ENCODE measurements around the gene MCOLN1. TPM values are rescaled to one million over a fixed set of nuclear protein-coding genes. Genes with fewer than 3 reads are reported as not detected.
A peak's percentile ranks its signal among the peaks of the same experiment; 100 is the strongest.

MCOLN1 gene
- total and polyA plus RNA-seq, 9 of the 15 experiments (the other 6 are each of a cell fraction or from before 2014, with no cell fraction given): 0.25 to 15.4 (median 7.1) TPM

DNA sequence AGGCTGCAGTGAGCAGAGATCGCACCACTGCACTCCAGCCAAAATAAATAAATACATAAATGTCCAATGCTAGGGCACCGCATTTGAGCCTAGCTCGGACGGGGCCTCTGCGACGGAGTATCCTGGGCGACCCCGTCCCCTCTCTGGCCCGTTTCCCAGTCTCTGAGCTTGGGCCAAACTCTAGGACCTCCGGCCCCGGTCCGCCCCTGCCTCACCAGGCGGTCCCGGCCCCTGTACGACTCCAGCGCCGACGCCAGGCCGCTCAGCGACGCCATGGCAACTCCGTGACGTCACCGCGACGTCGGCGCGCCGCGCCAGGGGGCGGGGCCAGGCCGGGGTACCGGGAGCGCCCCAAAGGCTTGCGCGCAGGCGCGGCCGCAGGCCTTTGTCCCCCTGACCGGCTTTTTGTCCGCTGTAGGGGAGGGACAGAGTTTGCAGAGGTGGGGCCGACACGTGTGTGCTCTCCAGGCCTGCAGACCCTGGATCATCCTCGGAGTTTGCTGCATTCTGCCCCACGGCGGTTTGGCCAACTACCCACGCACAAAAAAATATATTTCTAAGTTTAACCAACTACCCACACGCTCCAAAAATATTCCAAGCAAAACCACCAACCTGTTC lies 33.6 kb upstream of the MCOLN1 start, which contains the start of gene PEX11G (continued):
- TF ChIP-seq ZBTB26 (CRISPR knock-in tag; IDR thresholded peaks at IDR 0.05): no peak
- TF ChIP-seq MAZ (CRISPR knock-in tag; conservative IDR thresholded peaks at IDR 0.05 in 1 of 2, IDR thresholded peaks at IDR 0.05 in 1 of 2): peak; percentile 60 to 65
- peak; percentile 93 for TF ChIP-seq RBM22 (IDR thresholded peaks at IDR 0.05; ENCODE audit: low read depth, low read length, poor library complexity, severe bottlenecking)
- TF ChIP-seq ATF1 (CRISPR knock-in tag; IDR thresholded peaks at IDR 0.05): peak; percentile 85
- TF ChIP-seq ATF1 (tag; IDR thresholded peaks at IDR 0.05): peak; percentile 99
- no peak for TF ChIP-seq ZNF253 (CRISPR knock-in tag; conservative IDR thresholded peaks at IDR 0.05)
- TF ChIP-seq RBFOX2 (IDR thresholded peaks at IDR 0.05; ENCODE audit: low read depth, low read length): peak; percentile 89
- peak; percentile 27 to 57; a peak in 1 of 4 replicates for TF ChIP-seq SIN3A (IDR thresholded peaks at IDR 0.05; ENCODE audit: borderline replicate concordance in 2 of 2, control insufficient read depth in 1 of 2, low read depth in 2 of 2, low read length in 2 of 2)
- peak; percentile 82 for TF ChIP-seq JUN (IDR thresholded peaks at IDR 0.05; ENCODE audit: borderline replicate concordance, low read depth, low read length)
- no peak for TF ChIP-seq JUN (CRISPR knock-in tag; IDR thresholded peaks at IDR 0.05; ENCODE audit: borderline replicate concordance)
- TF ChIP-seq SMARCA5 (IDR thresholded peaks at IDR 0.05): no peak
- TF ChIP-seq SUPT5H (IDR thresholded peaks at IDR 0.05): peak; percentile 80
- TF ChIP-seq PREB (CRISPR knock-in tag; IDR thresholded peaks at IDR 0.05): no peak
- TF ChIP-seq ZNF76 (CRISPR knock-in tag; IDR thresholded peaks at IDR 0.05; ENCODE audit: borderline replicate concordance): 0 out of 2 replicates have a peak, but pooled peaks have one; percentile 10
- peak; percentile 78 for TF ChIP-seq POLR2A (conservative IDR thresholded peaks at IDR 0.05)
- no peak for TF ChIP-seq ZNF431 (CRISPR knock-in tag; IDR thresholded peaks at IDR 0.05)
- TF ChIP-seq MEIS2 (IDR thresholded peaks at IDR 0.05; ENCODE audit: partially characterized antibody): peak; percentile 56
- TF ChIP-seq EP400 (IDR thresholded peaks at IDR 0.05): 0 out of 2 replicates have a peak, but pooled peaks have one; percentile 9
- no peak for TF ChIP-seq KLF1 (tag; IDR thresholded peaks at IDR 0.05)
- peak; percentile 73; the same call in 1 of the 2 replicates for TF ChIP-seq TARDBP (IDR thresholded peaks at IDR 0.05)
- no peak for TF ChIP-seq ETV1 (tag; conservative IDR thresholded peaks at IDR 0.05; ENCODE audit: low read depth)
- peak; percentile 83; the same call in 1 of the 2 replicates for TF ChIP-seq SIN3B (IDR thresholded peaks at IDR 0.05; ENCODE audit: low read depth)
- TF ChIP-seq, protein P1, sequence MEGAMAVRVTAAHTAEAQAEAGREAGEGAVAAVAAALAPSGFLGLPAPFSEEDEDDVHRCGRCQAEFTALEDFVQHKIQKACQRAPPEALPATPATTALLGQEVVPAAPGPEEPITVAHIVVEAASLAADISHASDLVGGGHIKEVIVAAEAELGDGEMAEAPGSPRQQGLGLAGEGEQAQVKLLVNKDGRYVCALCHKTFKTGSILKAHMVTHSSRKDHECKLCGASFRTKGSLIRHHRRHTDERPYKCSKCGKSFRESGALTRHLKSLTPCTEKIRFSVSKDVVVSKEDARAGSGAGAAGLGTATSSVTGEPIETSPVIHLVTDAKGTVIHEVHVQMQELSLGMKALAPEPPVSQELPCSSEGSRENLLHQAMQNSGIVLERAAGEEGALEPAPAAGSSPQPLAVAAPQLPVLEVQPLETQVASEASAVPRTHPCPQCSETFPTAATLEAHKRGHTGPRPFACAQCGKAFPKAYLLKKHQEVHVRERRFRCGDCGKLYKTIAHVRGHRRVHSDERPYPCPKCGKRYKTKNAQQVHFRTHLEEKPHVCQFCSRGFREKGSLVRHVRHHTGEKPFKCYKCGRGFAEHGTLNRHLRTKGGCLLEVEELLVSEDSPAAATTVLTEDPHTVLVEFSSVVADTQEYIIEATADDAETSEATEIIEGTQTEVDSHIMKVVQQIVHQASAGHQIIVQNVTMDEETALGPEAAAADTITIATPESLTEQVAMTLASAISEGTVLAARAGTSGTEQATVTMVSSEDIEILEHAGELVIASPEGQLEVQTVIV (CRISPR knock-in tag; IDR thresholded peaks at IDR 0.05; ENCODE audit: borderline replicate concordance): no peak
- TF ChIP-seq JUNB (CRISPR knock-in tag; conservative IDR thresholded peaks at IDR 0.05): peak; percentile 47; the same call in 1 of the 2 replicates
- TF ChIP-seq CCNT2 (IDR thresholded peaks at IDR 0.05; ENCODE audit: borderline replicate concordance, extremely low read depth, insufficient read length, low read depth, low read length): peak; percentile 89
- 0 out of 2 replicates have a peak, but pooled peaks have one; percentile 13 for TF ChIP-seq FOXP1 (CRISPR knock-in tag; IDR thresholded peaks at IDR 0.05)

Data from K562 (cell line).